SK-N-SH (cell line): Measurements from ENCODE around the gene TRIM27. TPM values are rescaled to one million over a fixed set of nuclear protein-coding genes. Genes with fewer than 3 reads are reported as not detected.
A peak's percentile ranks its signal among the peaks of the same experiment; 100 is the strongest.

Experiments used
- CTCF ChIA-PET: fragments of 300-600, 350-600 bp; formaldehyde crosslinking; extraction: SDS; loops from one replicate; lab custom pipeline; 2021; lab: Yijun Ruan, JAX
- POLR2A ChIA-PET: fragments of 350-600 bp; sonication (Branson Sonifier 250); formaldehyde crosslinking; extraction: SDS; loops from one replicate; lab custom pipeline; 2020; ENCODE audit warnings: antibody characterized with exemption, inconsistent platforms; lab: Yijun Ruan, JAX
- DNase-seq: peaks from one replicate; pipeline ENCODE4 v3.0.0; 2012
- H2AFZ ChIP-seq: fragments of 200-600 bp; sonication (generic); 2 replicates; pipeline ENCODE4 v1.8.1; 2016; ENCODE audit warnings: antibody characterized with exemption, mild to moderate bottlenecking, low read depth
- H3F3A ChIP-seq: fragments of 200-600 bp; sonication (generic); replicated peaks from 2 replicates; pipeline ENCODE3; 2016; ENCODE audit warnings: antibody characterized with exemption, mild to moderate bottlenecking; ENCODE audit not compliant: insufficient read depth
- H3K27ac ChIP-seq, 2 experiments: fragments of 200-500 bp in 1 of 2; fragments of 200-600 bp in 1 of 2; sonication (Bioruptor generic) in 1 of 2; sonication (generic), shearing (Covaris generic) in 1 of 2; 2 replicates each; pipeline versions ENCODE4 v1.5.1 to v1.6.1; 2014 to 2016; ENCODE audit warnings: low read depth in 2 of 2, inconsistent platforms in 1 of 2, low read length in 1 of 2, mild to moderate bottlenecking in 1 of 2, mixed read lengths in 1 of 2
- H3K27me3 ChIP-seq: fragments of 200-600 bp; sonication (generic), shearing (Covaris generic); 2 replicates; pipeline ENCODE4 v1.6.1; 2016; ENCODE audit warnings: mixed run types; ENCODE audit not compliant: insufficient read depth
- H3K36me3 ChIP-seq, 2 experiments: fragments of 200-500 bp in 1 of 2; fragments of 200-600 bp in 1 of 2; sonication (Bioruptor generic) in 1 of 2; sonication (generic) in 1 of 2; replicated peaks in 1 of 2; 2 replicates each; pipeline versions ENCODE3 to v1.5.1; 2014 to 2016; ENCODE audit warnings: low read length in 1 of 2, mild to moderate bottlenecking in 1 of 2; ENCODE audit not compliant: insufficient read depth in 2 of 2, control insufficient read depth in 1 of 2
- H3K4me1 ChIP-seq, 2 experiments: fragments of 200-500 bp in 1 of 2; fragments of 200-600 bp in 1 of 2; sonication (Bioruptor generic) in 1 of 2; sonication (generic), shearing (Covaris generic) in 1 of 2; 2 replicates each; pipeline versions ENCODE4 v1.5.1 to v1.6.1; 2014 to 2016; ENCODE audit warnings: low read depth in 1 of 2, low read length in 1 of 2, mixed run types in 1 of 2; ENCODE audit not compliant: insufficient read depth in 2 of 2, control insufficient read depth in 1 of 2
- H3K4me2 ChIP-seq: fragments of 200-600 bp; sonication (generic), shearing (Covaris generic); 2 replicates; pipeline ENCODE4 v1.6.1; 2017; ENCODE audit warnings: mixed run types
- H3K4me3 ChIP-seq, 2 experiments: fragments of 200-500 bp in 1 of 2; fragments of 200-600 bp in 1 of 2; sonication (Bioruptor generic) in 1 of 2; sonication (generic), shearing (Covaris generic) in 1 of 2; 2 replicates each; pipeline versions ENCODE4 v1.5.1 to v1.8.1; 2014 to 2016; ENCODE audit warnings: low read depth in 2 of 2, inconsistent platforms in 1 of 2, low read length in 1 of 2, mild to moderate bottlenecking in 1 of 2, mixed read lengths in 1 of 2, moderate library complexity in 1 of 2
- H3K79me2 ChIP-seq: fragments of 200-600 bp; sonication (generic); 2 replicates; pipeline ENCODE4 v1.8.1; 2017; ENCODE audit warnings: mild to moderate bottlenecking; ENCODE audit not compliant: insufficient read depth
- H3K9ac ChIP-seq: fragments of 200-600 bp; sonication (generic); 2 replicates; pipeline ENCODE4 v1.6.1; 2017; ENCODE audit warnings: mixed run types
- H3K9me2 ChIP-seq: fragments of 200-600 bp; sonication (generic); 2 replicates; pipeline ENCODE4 v1.6.1; 2017; ENCODE audit warnings: mixed run types
- H3K9me3 ChIP-seq: fragments of 200-600 bp; sonication (generic); 2 replicates; pipeline ENCODE4 v1.6.1; 2017; ENCODE audit warnings: mixed run types, mild to moderate bottlenecking, moderate library complexity
- H4K20me1 ChIP-seq: fragments of 200-600 bp; sonication (generic); 2 replicates; pipeline ENCODE4 v1.6.1; 2017; ENCODE audit warnings: mild to moderate bottlenecking, mixed run types; ENCODE audit not compliant: insufficient read depth
- CHD2 ChIP-seq: fragments of 150-350 bp; IDR thresholded peaks from 2 replicates; pipeline ENCODE4 v1.6.1; 2018; ENCODE audit warnings: low read length; ENCODE audit not compliant: partially characterized antibody
- ELF1 ChIP-seq: IDR thresholded peaks from 2 replicates; pipeline ENCODE4 v1.4.0; 2012
- EZH2phosphoT487 ChIP-seq: fragments of 200-600 bp; sonication (generic); IDR thresholded peaks from 2 replicates; pipeline ENCODE4 v1.6.1; 2017; ENCODE audit warnings: low read depth, mixed run types, mild to moderate bottlenecking, antibody characterized with exemption, moderate library complexity, borderline replicate concordance
- FOSL2 ChIP-seq: IDR thresholded peaks from 2 replicates; pipeline ENCODE4 v1.4.0; 2012; ENCODE audit warnings: low read depth, mild to moderate bottlenecking, moderate library complexity, borderline replicate concordance
- FOXJ3 ChIP-seq: sonication (generic); formaldehyde crosslinking; IDR thresholded peaks from 2 replicates; pipeline ENCODE4 v1.5.1; 2020; ENCODE audit warnings: mild to moderate bottlenecking, missing genetic modification reagents
- FOXM1 ChIP-seq: IDR thresholded peaks from 2 replicates; pipeline ENCODE4 v1.4.0; 2012; ENCODE audit warnings: low read depth, mild to moderate bottlenecking
- GABPA ChIP-seq: IDR thresholded peaks from 2 replicates; pipeline ENCODE4 v1.4.0; 2012; ENCODE audit warnings: low read depth, mild to moderate bottlenecking
- GATA2 ChIP-seq: sonication (generic); formaldehyde crosslinking; IDR thresholded peaks from 2 replicates; pipeline ENCODE4 v1.5.0; 2020; ENCODE audit warnings: mild to moderate bottlenecking, missing genetic modification reagents
- JUND ChIP-seq: IDR thresholded peaks from 2 replicates; pipeline ENCODE4 v1.4.0; 2012
- MEF2A ChIP-seq: IDR thresholded peaks from 2 replicates; pipeline ENCODE4 v1.4.0; 2012; ENCODE audit warnings: low read depth, borderline replicate concordance
- MXI1 ChIP-seq: IDR thresholded peaks from 2 replicates; pipeline ENCODE4 v1.6.1; 2012; ENCODE audit warnings: mild to moderate bottlenecking, low read depth, low read length, improper control_type of control experiment
- NRF1 ChIP-seq: IDR thresholded peaks from 2 replicates; pipeline ENCODE4 v1.6.1; 2012; ENCODE audit warnings: low read depth, mild to moderate bottlenecking, low read length
- POLR2AphosphoS5 ChIP-seq: IDR thresholded peaks from 2 replicates; pipeline ENCODE4 v1.6.1; 2012; ENCODE audit warnings: low read depth, low read length
- RAD21 ChIP-seq: IDR thresholded peaks from 2 replicates; pipeline ENCODE4 v1.6.1; 2012; ENCODE audit warnings: mild to moderate bottlenecking, low read length
- RCOR1 ChIP-seq: fragments of 150-350 bp; IDR thresholded peaks from 2 replicates; pipeline ENCODE4 v1.6.1; 2017; ENCODE audit warnings: antibody characterized with exemption, low read length
- RXRA ChIP-seq: IDR thresholded peaks from 2 replicates; pipeline ENCODE4 v1.4.0; 2012; ENCODE audit warnings: low read depth, mild to moderate bottlenecking, borderline replicate concordance
- SMC3 ChIP-seq: IDR thresholded peaks from 2 replicates; pipeline ENCODE4 v1.6.1; 2012; ENCODE audit warnings: low read depth, low read length, improper control_type of control experiment
- TAF1 ChIP-seq: IDR thresholded peaks from 2 replicates; pipeline ENCODE4 v1.6.1; 2012; ENCODE audit warnings: low read depth, mild to moderate bottlenecking, low read length, moderate library complexity, borderline replicate concordance
- TCF12 ChIP-seq: IDR thresholded peaks from 2 replicates; pipeline ENCODE4 v1.4.0; 2012
- YY1 ChIP-seq: IDR thresholded peaks from 2 replicates; pipeline ENCODE4 v1.4.0; 2012; ENCODE audit warnings: low read depth, mild to moderate bottlenecking
- WGBS: methylation state at CpG from one replicate; pipeline ENCODE4 v1.1.6; 2017; ENCODE audit warnings: low lambda C conversion rate; 5-methylcytosine and 5-hydroxymethylcytosine counted together
- polyA plus RNA-seq, 3 experiments: library from polyadenylated mRNA; depleted of rRNA; stranded (reverse); fragments of >200 nt; gene quantifications; 2 replicates each; pipeline ENCODE4 v1.2.3, GENCODE V29; 2012
- TF ChIP-seq, protein P1 (sequence below): fragments of 150-350 bp; IDR thresholded peaks from 2 replicates; pipeline ENCODE4 v1.6.1; 2017; ENCODE audit warnings: antibody characterized with exemption, low read length, low read depth, borderline replicate concordance
- TF ChIP-seq, protein P2 (sequence below): fragments of 200-600 bp; sonication (generic); IDR thresholded peaks from 2 replicates; pipeline ENCODE4 v1.6.1; 2017; ENCODE audit warnings: antibody characterized with exemption, mild to moderate bottlenecking, moderate library complexity
- TF ChIP-seq, protein P3 (sequence below): fragments of 150-350 bp; IDR thresholded peaks from 2 replicates; pipeline ENCODE4 v1.6.1; 2016; ENCODE audit warnings: mild to moderate bottlenecking, low read depth, low read length
- TF ChIP-seq, protein P4 (sequence below): IDR thresholded peaks from 2 replicates; pipeline ENCODE4 v1.4.0; 2012; ENCODE audit warnings: low read depth
- TF ChIP-seq, protein P5 (sequence below): IDR thresholded peaks from 2 replicates; pipeline ENCODE4; 2012
- TF ChIP-seq, protein P6 (sequence below): IDR thresholded peaks from 2 replicates; pipeline ENCODE4 v1.4.0; 2012; ENCODE audit warnings: low read depth, borderline replicate concordance
- TF ChIP-seq, protein P7 (sequence below): IDR thresholded peaks from 2 replicates; pipeline ENCODE4 v1.4.0; 2012; ENCODE audit warnings: low read depth, borderline replicate concordance

The TRIM27 gene
- polyA plus RNA-seq, 1 of the 3 experiments (the other 2 are of a cell fraction), result 43.8 TPM

DNA sequence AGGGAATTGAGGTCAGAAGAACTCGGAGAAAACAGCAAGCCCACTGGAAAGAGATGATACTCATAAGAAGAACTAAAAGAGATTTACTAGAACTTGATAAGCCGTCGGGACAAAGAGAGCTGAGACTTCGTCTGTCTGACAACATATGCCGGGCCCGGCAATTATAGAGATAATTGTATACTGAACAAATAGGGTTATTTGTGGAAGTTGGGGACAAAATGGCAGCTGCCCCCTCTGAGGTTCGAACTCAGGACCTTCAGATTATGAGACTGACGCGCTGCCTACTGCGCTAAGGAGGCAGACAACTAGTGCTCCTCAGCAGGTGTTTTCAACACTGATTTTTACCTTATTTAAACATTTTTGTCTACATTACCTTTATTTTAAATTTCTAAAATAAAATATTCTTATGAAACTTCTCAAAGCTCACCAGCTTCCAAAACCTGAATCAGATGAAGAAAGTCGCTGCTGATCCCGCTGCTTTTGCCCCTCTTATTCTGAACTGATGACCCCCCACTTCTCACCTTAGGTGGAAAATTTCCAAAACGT, 29.3 kb upstream of the TRIM27 start:
- POLR2A ChIA-PET, result interaction anchor here (1.2 kb wide), 1 partner anchor 30 kb away, joined by 3 read pairs; no protein-coding TSS in a partner anchor
- H3K4me3 ChIP-seq, result peak overlapping the region; percentile 63 to 74
- H2AFZ ChIP-seq, result peak overlapping the region; percentile 89
- no peaks in the 10 kb centered on the region for H3K9me2 ChIP-seq
- no peaks in the 10 kb centered on the region for H3K9me3 ChIP-seq
- H3F3A ChIP-seq, result peaks cover 8% of the 10 kb centered on the region
- H3K79me2 ChIP-seq, result no peaks in the 10 kb centered on the region
- H3K36me3 ChIP-seq, result no peaks in the 10 kb centered on the region
- 12% methylated on average over 13 of the region's 13 CpGs for WGBS
- H3K27ac ChIP-seq, result no peak overlapping the region
- CTCF ChIA-PET, result interaction anchor here (1.1 to 1.2 kb wide), 2 partner anchors 63 to 115 kb away, joined by 3 read pairs; no protein-coding TSS in a partner anchor
- H3K4me1 ChIP-seq, result no peaks in the 10 kb centered on the region; a peak in 1 of 4 replicates
- peak overlapping the region; percentile 87 for H3K4me2 ChIP-seq
- H3K9ac ChIP-seq, result peak overlapping the region; percentile 41; the same call in 1 of the 2 replicates
- H4K20me1 ChIP-seq, result no peaks in the 10 kb centered on the region
- DNase-seq, result peak; percentile 75
- no peaks in the 10 kb centered on the region for H3K27me3 ChIP-seq
- TF ChIP-seq, protein P1, sequence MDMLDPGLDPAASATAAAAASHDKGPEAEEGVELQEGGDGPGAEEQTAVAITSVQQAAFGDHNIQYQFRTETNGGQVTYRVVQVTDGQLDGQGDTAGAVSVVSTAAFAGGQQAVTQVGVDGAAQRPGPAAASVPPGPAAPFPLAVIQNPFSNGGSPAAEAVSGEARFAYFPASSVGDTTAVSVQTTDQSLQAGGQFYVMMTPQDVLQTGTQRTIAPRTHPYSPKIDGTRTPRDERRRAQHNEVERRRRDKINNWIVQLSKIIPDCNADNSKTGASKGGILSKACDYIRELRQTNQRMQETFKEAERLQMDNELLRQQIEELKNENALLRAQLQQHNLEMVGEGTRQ, result no peak
- TF ChIP-seq JUND (no peak), RXRA (peak; percentile 25; the same call in 1 of the 2 replicates), YY1 (peak; percentile 78), EZH2phosphoT487 (no peak), GATA2 (CRISPR knock-in tag) (no peak), SMC3 (no peak), TCF12 (no peak), RAD21 (no peak), RCOR1 (peak; percentile 77), GABPA (no peak), FOXM1 (no peak), MXI1 (no peak), FOXJ3 (CRISPR knock-in tag) (no peak), CHD2 (no peak), FOSL2 (peak; percentile 51), MEF2A (no peak), POLR2AphosphoS5 (no peak), TAF1 (no peak), ELF1 (no peak), NRF1 (no peak)
- TF ChIP-seq, protein P2, sequence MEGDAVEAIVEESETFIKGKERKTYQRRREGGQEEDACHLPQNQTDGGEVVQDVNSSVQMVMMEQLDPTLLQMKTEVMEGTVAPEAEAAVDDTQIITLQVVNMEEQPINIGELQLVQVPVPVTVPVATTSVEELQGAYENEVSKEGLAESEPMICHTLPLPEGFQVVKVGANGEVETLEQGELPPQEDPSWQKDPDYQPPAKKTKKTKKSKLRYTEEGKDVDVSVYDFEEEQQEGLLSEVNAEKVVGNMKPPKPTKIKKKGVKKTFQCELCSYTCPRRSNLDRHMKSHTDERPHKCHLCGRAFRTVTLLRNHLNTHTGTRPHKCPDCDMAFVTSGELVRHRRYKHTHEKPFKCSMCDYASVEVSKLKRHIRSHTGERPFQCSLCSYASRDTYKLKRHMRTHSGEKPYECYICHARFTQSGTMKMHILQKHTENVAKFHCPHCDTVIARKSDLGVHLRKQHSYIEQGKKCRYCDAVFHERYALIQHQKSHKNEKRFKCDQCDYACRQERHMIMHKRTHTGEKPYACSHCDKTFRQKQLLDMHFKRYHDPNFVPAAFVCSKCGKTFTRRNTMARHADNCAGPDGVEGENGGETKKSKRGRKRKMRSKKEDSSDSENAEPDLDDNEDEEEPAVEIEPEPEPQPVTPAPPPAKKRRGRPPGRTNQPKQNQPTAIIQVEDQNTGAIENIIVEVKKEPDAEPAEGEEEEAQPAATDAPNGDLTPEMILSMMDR, result no peak
- TF ChIP-seq, protein P3, sequence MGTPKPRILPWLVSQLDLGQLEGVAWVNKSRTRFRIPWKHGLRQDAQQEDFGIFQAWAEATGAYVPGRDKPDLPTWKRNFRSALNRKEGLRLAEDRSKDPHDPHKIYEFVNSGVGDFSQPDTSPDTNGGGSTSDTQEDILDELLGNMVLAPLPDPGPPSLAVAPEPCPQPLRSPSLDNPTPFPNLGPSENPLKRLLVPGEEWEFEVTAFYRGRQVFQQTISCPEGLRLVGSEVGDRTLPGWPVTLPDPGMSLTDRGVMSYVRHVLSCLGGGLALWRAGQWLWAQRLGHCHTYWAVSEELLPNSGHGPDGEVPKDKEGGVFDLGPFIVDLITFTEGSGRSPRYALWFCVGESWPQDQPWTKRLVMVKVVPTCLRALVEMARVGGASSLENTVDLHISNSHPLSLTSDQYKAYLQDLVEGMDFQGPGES, result no peak
- TF ChIP-seq, protein P4, sequence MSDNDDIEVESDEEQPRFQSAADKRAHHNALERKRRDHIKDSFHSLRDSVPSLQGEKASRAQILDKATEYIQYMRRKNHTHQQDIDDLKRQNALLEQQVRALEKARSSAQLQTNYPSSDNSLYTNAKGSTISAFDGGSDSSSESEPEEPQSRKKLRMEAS, result no peak; the same call in 1 of the 2 replicates
- TF ChIP-seq, protein P5, sequence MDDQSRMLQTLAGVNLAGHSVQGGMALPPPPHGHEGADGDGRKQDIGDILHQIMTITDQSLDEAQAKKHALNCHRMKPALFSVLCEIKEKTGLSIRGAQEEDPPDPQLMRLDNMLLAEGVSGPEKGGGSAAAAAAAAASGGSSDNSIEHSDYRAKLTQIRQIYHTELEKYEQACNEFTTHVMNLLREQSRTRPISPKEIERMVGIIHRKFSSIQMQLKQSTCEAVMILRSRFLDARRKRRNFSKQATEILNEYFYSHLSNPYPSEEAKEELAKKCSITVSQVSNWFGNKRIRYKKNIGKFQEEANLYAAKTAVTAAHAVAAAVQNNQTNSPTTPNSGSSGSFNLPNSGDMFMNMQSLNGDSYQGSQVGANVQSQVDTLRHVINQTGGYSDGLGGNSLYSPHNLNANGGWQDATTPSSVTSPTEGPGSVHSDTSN, result no peak
- TF ChIP-seq, protein P6, sequence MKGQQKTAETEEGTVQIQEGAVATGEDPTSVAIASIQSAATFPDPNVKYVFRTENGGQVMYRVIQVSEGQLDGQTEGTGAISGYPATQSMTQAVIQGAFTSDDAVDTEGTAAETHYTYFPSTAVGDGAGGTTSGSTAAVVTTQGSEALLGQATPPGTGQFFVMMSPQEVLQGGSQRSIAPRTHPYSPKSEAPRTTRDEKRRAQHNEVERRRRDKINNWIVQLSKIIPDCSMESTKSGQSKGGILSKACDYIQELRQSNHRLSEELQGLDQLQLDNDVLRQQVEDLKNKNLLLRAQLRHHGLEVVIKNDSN, result no peak
- TF ChIP-seq, protein P7, sequence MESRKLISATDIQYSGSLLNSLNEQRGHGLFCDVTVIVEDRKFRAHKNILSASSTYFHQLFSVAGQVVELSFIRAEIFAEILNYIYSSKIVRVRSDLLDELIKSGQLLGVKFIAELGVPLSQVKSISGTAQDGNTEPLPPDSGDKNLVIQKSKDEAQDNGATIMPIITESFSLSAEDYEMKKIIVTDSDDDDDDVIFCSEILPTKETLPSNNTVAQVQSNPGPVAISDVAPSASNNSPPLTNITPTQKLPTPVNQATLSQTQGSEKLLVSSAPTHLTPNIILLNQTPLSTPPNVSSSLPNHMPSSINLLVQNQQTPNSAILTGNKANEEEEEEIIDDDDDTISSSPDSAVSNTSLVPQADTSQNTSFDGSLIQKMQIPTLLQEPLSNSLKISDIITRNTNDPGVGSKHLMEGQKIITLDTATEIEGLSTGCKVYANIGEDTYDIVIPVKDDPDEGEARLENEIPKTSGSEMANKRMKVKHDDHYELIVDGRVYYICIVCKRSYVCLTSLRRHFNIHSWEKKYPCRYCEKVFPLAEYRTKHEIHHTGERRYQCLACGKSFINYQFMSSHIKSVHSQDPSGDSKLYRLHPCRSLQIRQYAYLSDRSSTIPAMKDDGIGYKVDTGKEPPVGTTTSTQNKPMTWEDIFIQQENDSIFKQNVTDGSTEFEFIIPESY, result no peak
